Neuron (in vitro differentiated cells): Measurements from ENCODE around the gene TPR.
A peak's percentile ranks its signal among the peaks of the same experiment; 100 is the strongest.
"Not testable (repeated sequence)": the region's sequence is repeated elsewhere in the genome, so short reads cannot be mapped to it uniquely, and the experiment has no call there.

ENCODE experiments used
- H2AFZ ChIP-seq: one replicate; pipeline ENCODE4 v1.6.1; 2013; ENCODE audit warnings: low read depth, mild to moderate bottlenecking, inconsistent platforms, low read length, moderate library complexity
- H3K27me3 ChIP-seq: one replicate; pipeline ENCODE4 v1.6.1; 2013; ENCODE audit warnings: low read length; ENCODE audit not compliant: insufficient read depth
- H3K36me3 ChIP-seq: one replicate; pipeline ENCODE4 v1.6.1; 2013; ENCODE audit warnings: low read length; ENCODE audit not compliant: insufficient read depth
- H3K4me1 ChIP-seq: one replicate; pipeline ENCODE4 v1.6.1; 2013; ENCODE audit warnings: low read length; ENCODE audit not compliant: insufficient read depth
- H3K4me3 ChIP-seq: 2 replicates; pipeline ENCODE4 v1.5.1; 2013; ENCODE audit warnings: mild to moderate bottlenecking, low read length, moderate library complexity
- H3K9me3 ChIP-seq: one replicate; pipeline ENCODE4 v1.6.1; 2013; ENCODE audit warnings: low read length

TPR gene

GRCh38 chr1:186375152-186375928 is at the start of gene TPR, which contains the start of gene ODR4:
Gene TPR (minus strand): TSS chr1:186375253. CDS start chr1:186375028, 225 bp downstream.
Gene ODR4 (plus strand): TSS chr1:186375838. CDS start chr1:186379786, 3,948 bp downstream.
- Histone ChIP-seq H3K27me3 (no peaks in the 10 kb centered on the region), H3K9me3 (no peaks in the 10 kb centered on the region), H2AFZ (peak within 1 kb of the TSS; percentile 71), H3K36me3 (peaks cover 33% of the 10 kb centered on the region), H3K4me1 (peaks cover 17% of the 10 kb centered on the region), H3K4me3 (peak within 1 kb of the TSS; percentile 99)

- H3K4me1 ChIP-seq = no peaks in the 10 kb centered on the region
- H3K27me3 ChIP-seq = no peaks in the 10 kb centered on the region
- peaks cover 10% of the 10 kb centered on the region for H3K36me3 ChIP-seq
- no peak overlapping the region for H3K4me3 ChIP-seq
- no peaks in the 10 kb centered on the region for H3K9me3 ChIP-seq
- H2AFZ ChIP-seq = no peak overlapping the region
Measured at GRCh38 chr1:186424539-186424938, 49.5 kb upstream of the TPR start.

- H2AFZ ChIP-seq = no peak overlapping the region
- no peaks in the 10 kb centered on the region for H3K4me1 ChIP-seq
- H3K27me3 ChIP-seq = no peaks in the 10 kb centered on the region
- H3K9me3 ChIP-seq = no peaks in the 10 kb centered on the region
- H3K36me3 ChIP-seq = peaks cover 21% of the 10 kb centered on the region
- no peak overlapping the region for H3K4me3 ChIP-seq
Measured at GRCh38 chr1:186421446-186421845, 46.4 kb upstream of the TPR start.

- H3K27me3 ChIP-seq = no peaks in the 10 kb centered on the region
- H3K4me3 ChIP-seq = no peak overlapping the region
- H2AFZ ChIP-seq = no peak overlapping the region
- peaks cover 21% of the 10 kb centered on the region for H3K36me3 ChIP-seq
- no peaks in the 10 kb centered on the region for H3K9me3 ChIP-seq
- no peaks in the 10 kb centered on the region for H3K4me1 ChIP-seq
Measured at GRCh38 chr1:186420923-186421322, 45.9 kb upstream of the TPR start.

- Histone ChIP-seq H3K4me1 (no peaks in the 10 kb centered on the region), H3K36me3 (peaks cover 26% of the 10 kb centered on the region), H2AFZ (no peak overlapping the region), H3K9me3 (no peaks in the 10 kb centered on the region), H3K4me3 (no peak overlapping the region), H3K27me3 (no peaks in the 10 kb centered on the region)
Measured at GRCh38 chr1:186420311-186420710, 45.3 kb upstream of the TPR start.

GRCh38 chr1:186418503-186418902 is 43.5 kb upstream of the TPR start:
- H3K4me1 ChIP-seq = no peaks in the 10 kb centered on the region
- no peak overlapping the region for H2AFZ ChIP-seq
- H3K27me3 ChIP-seq = no peaks in the 10 kb centered on the region
- H3K4me3 ChIP-seq = no peak overlapping the region
- H3K9me3 ChIP-seq = no peaks in the 10 kb centered on the region
- peaks cover 26% of the 10 kb centered on the region for H3K36me3 ChIP-seq

- no peaks in the 10 kb centered on the region for H3K9me3 ChIP-seq
- H3K4me1 ChIP-seq = no peaks in the 10 kb centered on the region
- H3K36me3 ChIP-seq = peaks cover 26% of the 10 kb centered on the region
- H2AFZ ChIP-seq = no peak overlapping the region
- H3K27me3 ChIP-seq = no peaks in the 10 kb centered on the region
- H3K4me3 ChIP-seq = no peak overlapping the region
Measured at GRCh38 chr1:186413319-186413718, 38.3 kb upstream of the TPR start.

- Histone ChIP-seq H3K27me3 (no peaks in the 10 kb centered on the region), H2AFZ (no peak overlapping the region), H3K4me3 (no peak overlapping the region), H3K36me3 (peaks cover 55% of the 10 kb centered on the region), H3K4me1 (no peaks in the 10 kb centered on the region), H3K9me3 (no peaks in the 10 kb centered on the region)
Measured at GRCh38 chr1:186409091-186409490, 34.0 kb upstream of the TPR start.

- Histone ChIP-seq H3K4me1 (no peaks in the 10 kb centered on the region), H3K4me3 (no peak overlapping the region), H2AFZ (no peak overlapping the region), H3K9me3 (no peaks in the 10 kb centered on the region), H3K36me3 (peaks cover 60% of the 10 kb centered on the region), H3K27me3 (no peaks in the 10 kb centered on the region)
Measured at GRCh38 chr1:186404454-186405051, 29.5 kb upstream of the TPR start.

GRCh38 chr1:186403632-186404031 is 28.6 kb upstream of the TPR start:
- H3K4me1 ChIP-seq = no peaks in the 10 kb centered on the region
- H3K36me3 ChIP-seq = peaks cover 62% of the 10 kb centered on the region
- no peaks in the 10 kb centered on the region for H3K9me3 ChIP-seq
- H3K4me3 ChIP-seq = no peak overlapping the region
- H2AFZ ChIP-seq = no peak overlapping the region
- H3K27me3 ChIP-seq = no peaks in the 10 kb centered on the region

GRCh38 chr1:186401446-186401845 is 26.4 kb upstream of the TPR start:
- H3K4me3 ChIP-seq, H3K27me3 ChIP-seq, H3K4me1 ChIP-seq, H3K9me3 ChIP-seq, H2AFZ ChIP-seq: not testable (repeated sequence)
- peaks cover 58% of the 10 kb centered on the region for H3K36me3 ChIP-seq

- not testable (repeated sequence) for H2AFZ ChIP-seq, H3K9me3 ChIP-seq, H3K4me3 ChIP-seq, H3K4me1 ChIP-seq, H3K27me3 ChIP-seq
- H3K36me3 ChIP-seq = peaks cover 80% of the 10 kb centered on the region
Measured at GRCh38 chr1:186392711-186393110, 17.7 kb upstream of the TPR start.

- no peaks in the 10 kb centered on the region for H3K27me3 ChIP-seq
- H3K36me3 ChIP-seq = peaks cover 78% of the 10 kb centered on the region
- H2AFZ ChIP-seq = no peak overlapping the region
- H3K4me3 ChIP-seq = no peak overlapping the region
- no peaks in the 10 kb centered on the region for H3K9me3 ChIP-seq
- no peaks in the 10 kb centered on the region for H3K4me1 ChIP-seq
Measured at GRCh38 chr1:186391841-186392240, 16.8 kb upstream of the TPR start.
